Measurements from ENCODE around the gene AGO3. TPM values are rescaled to one million over a fixed set of nuclear protein-coding genes. Genes with fewer than 3 reads are reported as not detected.
A peak's percentile ranks its signal among the peaks of the same experiment; 100 is the strongest.

The AGO3 gene
- total RNA-seq, 1 donor from 2014 or later = 27.0 TPM

- Histone ChIP-seq H3K4me1 (ENCODE audit: insufficient read depth, low read length) (peaks cover 11% of the 10 kb centered on the region), H3K9ac (ENCODE audit: low read length) (peak within 1 kb of the TSS; percentile 76), H2AFZ (ENCODE audit: low read depth, low read length) (peak within 1 kb of the TSS; percentile 79), H4K20me1 (ENCODE audit: insufficient read depth, low read length) (no peaks in the 10 kb centered on the region), H3K36me3 (ENCODE audit: insufficient read depth, low read length) (no peaks in the 10 kb centered on the region), H3K9me3 (ENCODE audit: insufficient read depth, low read depth, low read length) (no peaks in the 10 kb centered on the region), H3K4me2 (ENCODE audit: low read length) (peak within 1 kb of the TSS; percentile 91), H3K27ac (ENCODE audit: low read depth, low read length) (no peak within 1 kb of the TSS), H3K79me2 (ENCODE audit: insufficient read depth, low read length) (peaks cover 2% of the 10 kb centered on the region), H3K27me3 (ENCODE audit: insufficient read depth, low read length) (no peaks in the 10 kb centered on the region), H3K4me3 (ENCODE audit: insufficient read depth, low read depth, low read length) (peak within 1 kb of the TSS; percentile 58)
- Mint-ChIP-seq H3K36me3 (ENCODE audit: low read depth, unreplicated experiment) (peaks cover 3% of the 10 kb centered on the region), H3K27me3 (ENCODE audit: low read depth, unreplicated experiment) (no peaks in the 10 kb centered on the region), H3K9me3 (ENCODE audit: unreplicated experiment) (no peaks in the 10 kb centered on the region), H3K27ac (ENCODE audit: unreplicated experiment) (no peak within 1 kb of the TSS), H3K4me1 (ENCODE audit: low read depth, unreplicated experiment) (peaks cover 2% of the 10 kb centered on the region), H3K4me3 (ENCODE audit: unreplicated experiment) (peak within 1 kb of the TSS; percentile 45)
- FAIRE-seq = no peak
- TF ChIP-seq EZH2 (IDR thresholded peaks at IDR 0.05; ENCODE audit: insufficient read depth, low read length) (peak; percentile 39), CTCF (IDR thresholded peaks at IDR 0.05; ENCODE audit: insufficient read depth, low read depth, low read length) (no peak)
- DNase-seq (ENCODE audit: low read depth) = no peak
These were observed 153.0 kb downstream of the AGO3 start, which contains the start of gene TEKT2 for GRCh38 chr1:36083635-36084496. Gene TEKT2 (plus strand): TSS chr1:36084094. CDS start chr1:36084922, 828 bp downstream.

- Mint-ChIP-seq H3K36me3 (ENCODE audit: low read depth, unreplicated experiment) (peaks cover 5% of the 10 kb centered on the region), H3K27me3 (ENCODE audit: low read depth, unreplicated experiment) (no peaks in the 10 kb centered on the region), H3K9me3 (ENCODE audit: unreplicated experiment) (no peaks in the 10 kb centered on the region), H3K4me3 (ENCODE audit: unreplicated experiment) (no peak overlapping the region), H3K4me1 (ENCODE audit: low read depth, unreplicated experiment) (peaks cover 5% of the 10 kb centered on the region), H3K27ac (ENCODE audit: unreplicated experiment) (no peak overlapping the region)
- Histone ChIP-seq H3K4me2 (ENCODE audit: low read length) (peak overlapping the region; percentile 91), H4K20me1 (ENCODE audit: insufficient read depth, low read length) (no peaks in the 10 kb centered on the region), H3K36me3 (ENCODE audit: insufficient read depth, low read length) (no peaks in the 10 kb centered on the region), H3K9ac (ENCODE audit: low read length) (peak overlapping the region; percentile 76), H3K4me1 (ENCODE audit: insufficient read depth, low read length) (peaks cover 15% of the 10 kb centered on the region), H3K27me3 (ENCODE audit: insufficient read depth, low read length) (no peaks in the 10 kb centered on the region), H3K9me3 (ENCODE audit: insufficient read depth, low read depth, low read length) (no peaks in the 10 kb centered on the region), H3K4me3 (ENCODE audit: insufficient read depth, low read depth, low read length) (peak overlapping the region; percentile 58), H3K27ac (ENCODE audit: low read depth, low read length) (no peak overlapping the region), H2AFZ (ENCODE audit: low read depth, low read length) (peak overlapping the region; percentile 79), H3K79me2 (ENCODE audit: insufficient read depth, low read length) (peaks cover 10% of the 10 kb centered on the region)
- TF ChIP-seq EZH2 (IDR thresholded peaks at IDR 0.05; ENCODE audit: insufficient read depth, low read length) (no peak), CTCF (IDR thresholded peaks at IDR 0.05; ENCODE audit: insufficient read depth, low read depth, low read length) (no peak)
- FAIRE-seq = no peak
- DNase-seq (ENCODE audit: low read depth) = no peak
These were observed 153.7 kb downstream of the AGO3 start for GRCh38 chr1:36084497-36085115.

Data from astrocyte (in vitro differentiated cells and primary cell).